ENCODE results near the gene LRMDA.

DNA sequence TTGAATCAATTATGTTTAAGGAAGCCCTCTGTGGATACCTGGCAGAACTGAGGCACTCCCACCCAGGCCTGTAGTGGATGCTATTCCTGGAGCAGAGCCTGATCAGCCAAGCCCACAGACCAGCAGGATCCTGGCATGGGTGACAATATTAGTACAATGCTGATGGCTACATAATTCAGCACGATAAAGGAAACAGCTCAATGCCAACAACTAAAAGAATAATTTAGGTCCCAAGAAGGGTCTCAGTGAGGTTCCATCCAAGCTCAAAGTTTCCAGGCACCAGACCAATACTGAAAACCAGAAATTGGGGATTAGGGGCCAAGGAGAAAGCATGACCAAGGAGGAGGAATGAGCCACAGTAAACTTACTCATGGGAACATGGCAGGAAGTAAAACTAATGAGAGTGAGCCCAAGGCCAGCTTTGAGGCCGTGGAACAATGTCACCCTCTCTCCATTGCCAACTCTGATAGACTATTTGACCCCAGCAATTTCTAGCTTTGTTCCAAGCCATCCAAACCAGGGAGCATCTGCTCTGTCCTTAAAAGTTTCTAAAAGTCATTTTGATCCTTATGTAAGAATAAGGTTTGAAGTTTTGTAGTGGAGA, 1123.7 kb downstream of the LRMDA start:
- TF ChIP-seq, protein P1, sequence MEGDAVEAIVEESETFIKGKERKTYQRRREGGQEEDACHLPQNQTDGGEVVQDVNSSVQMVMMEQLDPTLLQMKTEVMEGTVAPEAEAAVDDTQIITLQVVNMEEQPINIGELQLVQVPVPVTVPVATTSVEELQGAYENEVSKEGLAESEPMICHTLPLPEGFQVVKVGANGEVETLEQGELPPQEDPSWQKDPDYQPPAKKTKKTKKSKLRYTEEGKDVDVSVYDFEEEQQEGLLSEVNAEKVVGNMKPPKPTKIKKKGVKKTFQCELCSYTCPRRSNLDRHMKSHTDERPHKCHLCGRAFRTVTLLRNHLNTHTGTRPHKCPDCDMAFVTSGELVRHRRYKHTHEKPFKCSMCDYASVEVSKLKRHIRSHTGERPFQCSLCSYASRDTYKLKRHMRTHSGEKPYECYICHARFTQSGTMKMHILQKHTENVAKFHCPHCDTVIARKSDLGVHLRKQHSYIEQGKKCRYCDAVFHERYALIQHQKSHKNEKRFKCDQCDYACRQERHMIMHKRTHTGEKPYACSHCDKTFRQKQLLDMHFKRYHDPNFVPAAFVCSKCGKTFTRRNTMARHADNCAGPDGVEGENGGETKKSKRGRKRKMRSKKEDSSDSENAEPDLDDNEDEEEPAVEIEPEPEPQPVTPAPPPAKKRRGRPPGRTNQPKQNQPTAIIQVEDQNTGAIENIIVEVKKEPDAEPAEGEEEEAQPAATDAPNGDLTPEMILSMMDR (IDR thresholded peaks at IDR 0.05), result no peak
- no peak for TF ChIP-seq POLR2A (IDR thresholded peaks at IDR 0.05)
